WTC11 (cell line): Measurements from ENCODE around the gene RASA1. TPM values are rescaled to one million over a fixed set of nuclear protein-coding genes. Genes with fewer than 3 reads are reported as not detected.

ENCODE experiments used
- ATAC-seq: fragments of 200-7000 bp; cut with Tn5 transposase; 2 replicates; pipeline ENCODE4 v1.10.0; 2021; ENCODE audit warnings: mild to moderate bottlenecking, moderate library complexity
- CTCF ChIA-PET: fragments of 300-600 bp; sonication (Branson Sonifier 250); formaldehyde crosslinking; loops from one replicate; lab custom pipeline; 2021; ENCODE audit warnings: antibody characterized with exemption; lab: Charles Lee
- POLR2A ChIA-PET: fragments of 350-600 bp; sonication (Branson Sonifier 250); formaldehyde crosslinking; loops from one replicate; lab custom pipeline; 2021; ENCODE audit warnings: antibody characterized with exemption; lab: Charles Lee
- DNase-seq: peaks from one replicate; pipeline ENCODE4 v3.0.0; 2021; ENCODE audit warnings: low spot score
- H3K27ac Mint-ChIP-seq: 2 replicates; pipeline ENCODE4 v1.8.0; 2021; ENCODE audit warnings: mixed read lengths
- H3K27me3 Mint-ChIP-seq: 2 replicates; pipeline ENCODE4 v1.8.0; 2021; ENCODE audit warnings: low read depth, mild to moderate bottlenecking, moderate library complexity, mixed read lengths
- H3K36me3 Mint-ChIP-seq: 2 replicates; pipeline ENCODE4 v1.8.0; 2021; ENCODE audit warnings: mixed read lengths
- H3K4me1 Mint-ChIP-seq: 2 replicates; pipeline ENCODE4 v1.8.0; 2022; ENCODE audit warnings: mixed read lengths
- H3K4me3 Mint-ChIP-seq: 2 replicates; pipeline ENCODE4 v1.8.0; 2021; ENCODE audit warnings: mild to moderate bottlenecking, moderate library complexity, mixed read lengths
- H3K9me3 Mint-ChIP-seq: 2 replicates; pipeline ENCODE4 v1.8.0; 2021; ENCODE audit warnings: mixed read lengths
- ATF3 ChIP-seq: sonication (generic); formaldehyde crosslinking; conservative IDR thresholded peaks from 2 replicates; pipeline ENCODE4 v1.8.1; 2022; ENCODE audit warnings: mild to moderate bottlenecking, missing genetic modification reagents
- E2F1 ChIP-seq: sonication (generic); formaldehyde crosslinking; IDR thresholded peaks from 2 replicates; pipeline ENCODE4 v1.8.0; 2022; ENCODE audit warnings: mild to moderate bottlenecking, missing genetic modification reagents
- EMX1 ChIP-seq: fragments of 250-450 bp; sonication (Bioruptor Pico); IDR thresholded peaks from 2 replicates; pipeline ENCODE4 v1.8.0; 2021; ENCODE audit warnings: mild to moderate bottlenecking
- ESRRA ChIP-seq: sonication (generic); formaldehyde crosslinking; IDR thresholded peaks from 2 replicates; pipeline ENCODE4 v1.8.1; 2022; ENCODE audit warnings: mild to moderate bottlenecking, missing genetic modification reagents, borderline replicate concordance
- GRHL2 ChIP-seq: fragments of 250-450 bp; sonication (Bioruptor Pico); IDR thresholded peaks from 2 replicates; pipeline ENCODE4 v1.8.0; 2022; ENCODE audit warnings: mild to moderate bottlenecking, moderate library complexity; ENCODE audit not compliant: insufficient replicate concordance, severe bottlenecking
- HMGXB4 ChIP-seq: sonication (generic); formaldehyde crosslinking; IDR thresholded peaks from 2 replicates; pipeline ENCODE4 v1.8.1; 2023; ENCODE audit warnings: mild to moderate bottlenecking, moderate library complexity, missing genetic modification reagents
- IRF2 ChIP-seq: sonication (generic); formaldehyde crosslinking; IDR thresholded peaks from 2 replicates; pipeline ENCODE4 v1.8.0; 2022; ENCODE audit warnings: low read depth, missing genetic modification reagents, borderline replicate concordance
- JUN ChIP-seq: sonication (generic); formaldehyde crosslinking; IDR thresholded peaks from 2 replicates; pipeline ENCODE4 v1.8.0; 2023; ENCODE audit warnings: mild to moderate bottlenecking, missing genetic modification reagents
- OVOL2 ChIP-seq: fragments of 250-450 bp; sonication (Bioruptor Pico); IDR thresholded peaks from 2 replicates; pipeline ENCODE4 v1.9.0; 2021; ENCODE audit warnings: mild to moderate bottlenecking, borderline replicate concordance
- PRRX2 ChIP-seq: fragments of 250-450 bp; sonication (Bioruptor Pico); IDR thresholded peaks from 2 replicates; pipeline ENCODE4 v1.8.0; 2021; ENCODE audit warnings: mild to moderate bottlenecking
- RORB ChIP-seq: fragments of 250-450 bp; sonication (Bioruptor Pico); IDR thresholded peaks from 2 replicates; pipeline ENCODE4 v1.9.0; 2021; ENCODE audit warnings: mild to moderate bottlenecking
- SMAD4 ChIP-seq: sonication (generic); formaldehyde crosslinking; IDR thresholded peaks from 2 replicates; pipeline ENCODE4 v1.8.0; 2022; ENCODE audit warnings: mild to moderate bottlenecking, missing genetic modification reagents
- SP1 ChIP-seq: sonication (generic); formaldehyde crosslinking; conservative IDR thresholded peaks from 2 replicates; pipeline ENCODE4 v1.8.1; 2022; ENCODE audit warnings: missing genetic modification reagents
- STAT6 ChIP-seq: sonication (generic); formaldehyde crosslinking; conservative IDR thresholded peaks from 2 replicates; pipeline ENCODE4 v1.8.1; 2023; ENCODE audit warnings: mild to moderate bottlenecking, low read depth, missing genetic modification reagents, moderate library complexity
- TEAD4 ChIP-seq: sonication (generic); formaldehyde crosslinking; IDR thresholded peaks from 2 replicates; pipeline ENCODE4 v1.8.0; 2022; ENCODE audit warnings: mild to moderate bottlenecking, missing genetic modification reagents
- ZMAT4 ChIP-seq: fragments of 250-450 bp; sonication (Bioruptor Pico); IDR thresholded peaks from 2 replicates; pipeline ENCODE4 v1.9.0; 2021; ENCODE audit warnings: mild to moderate bottlenecking
- ZNF121 ChIP-seq: sonication (generic); formaldehyde crosslinking; IDR thresholded peaks from 2 replicates; pipeline ENCODE4 v1.8.0; 2023; ENCODE audit warnings: missing genetic modification reagents
- ZNF138 ChIP-seq: sonication (generic); formaldehyde crosslinking; conservative IDR thresholded peaks from 2 replicates; pipeline ENCODE4 v1.8.1; 2022; ENCODE audit warnings: mild to moderate bottlenecking, moderate library complexity, missing genetic modification reagents
- ZNF232 ChIP-seq: sonication (generic); formaldehyde crosslinking; IDR thresholded peaks from 2 replicates; pipeline ENCODE4 v1.8.0; 2022; ENCODE audit warnings: mild to moderate bottlenecking, missing genetic modification reagents
- ZNF281 ChIP-seq: sonication (generic); formaldehyde crosslinking; IDR thresholded peaks from 2 replicates; pipeline ENCODE4 v1.8.0; 2023; ENCODE audit warnings: mild to moderate bottlenecking, missing genetic modification reagents
- ZNF416 ChIP-seq: fragments of 250-450 bp; sonication (Bioruptor Pico); IDR thresholded peaks from 2 replicates; pipeline ENCODE4 v1.9.0; 2021; ENCODE audit warnings: mild to moderate bottlenecking, inconsistent platforms
- ZNF423 ChIP-seq: fragments of 250-450 bp; sonication (Bioruptor Pico); IDR thresholded peaks from 2 replicates; pipeline ENCODE4 v2.1.2; 2022; ENCODE audit warnings: mild to moderate bottlenecking, moderate library complexity
- ZNF671 ChIP-seq: fragments of 250-450 bp; sonication (Bioruptor Pico); IDR thresholded peaks from 2 replicates; pipeline ENCODE4 v1.8.0; 2021; ENCODE audit warnings: mild to moderate bottlenecking
- ZSCAN18 ChIP-seq: fragments of 250-450 bp; sonication (Bioruptor Pico); IDR thresholded peaks from 2 replicates; pipeline ENCODE4 v2.1.2; 2022; ENCODE audit warnings: mild to moderate bottlenecking, moderate library complexity
- total RNA-seq: library from RNA; stranded (reverse); gene quantifications from 3 replicates; pipeline ENCODE4 v1.2.3, GENCODE V29; 2021

Gene RASA1
- total RNA-seq, 1 experiment from 2014 or later, result 31.0 TPM

GRCh38 chr5:87368601-87369000 is 100.9 kb downstream of the RASA1 start:
- H3K4me1 Mint-ChIP-seq, result peaks cover 14% of the 10 kb centered on the region
- no peak for ATAC-seq
- no peak for DNase-seq
- H3K27ac Mint-ChIP-seq, result no peak overlapping the region
- no peaks in the 10 kb centered on the region for H3K9me3 Mint-ChIP-seq
- H3K4me3 Mint-ChIP-seq, result no peak overlapping the region
- H3K36me3 Mint-ChIP-seq, result 0 out of 2 replicates have a peak, but pooled peaks cover 3% of the 10 kb centered on the region
- no peak for TF ChIP-seq ZSCAN18 (CRISPR knock-in tag)
- TF ChIP-seq HMGXB4 (CRISPR knock-in tag), result no peak
- TF ChIP-seq E2F1, result no peak
- no peak for TF ChIP-seq RORB (CRISPR knock-in tag)
- TF ChIP-seq TEAD4 (CRISPR knock-in tag), result no peak
- no peak for TF ChIP-seq ZNF232 (CRISPR knock-in tag)
- TF ChIP-seq ATF3 (CRISPR knock-in tag), result no peak
- TF ChIP-seq ESRRA (CRISPR knock-in tag), result no peak
- no peak for TF ChIP-seq PRRX2 (CRISPR knock-in tag)
- no peak for TF ChIP-seq SMAD4 (CRISPR knock-in tag)
- no peak for TF ChIP-seq SP1 (CRISPR knock-in tag)
- no peak for TF ChIP-seq ZNF671 (CRISPR knock-in tag)
- TF ChIP-seq OVOL2, result no peak
- TF ChIP-seq ZNF281, result no peak
- no peak for TF ChIP-seq ZMAT4 (CRISPR knock-in tag)
- no peak for TF ChIP-seq ZNF416
- TF ChIP-seq ZNF423 (CRISPR knock-in tag), result no peak
- TF ChIP-seq, all 79 proteins: peak for 0
- POLR2A ChIA-PET, result interaction anchor here (0.6 kb wide), 1 partner anchor 12 kb away, joined by 3 read pairs; no protein-coding TSS in a partner anchor
- CTCF ChIA-PET, result no interaction called here
- no peaks in the 10 kb centered on the region for H3K27me3 Mint-ChIP-seq

GRCh38 chr5:87369431-87369830 is 101.7 kb downstream of the RASA1 start:
- POLR2A ChIA-PET, result interaction anchor here (0.6 kb wide), 1 partner anchor 13 kb away, joined by 3 read pairs; no protein-coding TSS in a partner anchor
- H3K4me1 Mint-ChIP-seq, result peaks cover 6% of the 10 kb centered on the region
- H3K36me3 Mint-ChIP-seq, result 0 out of 2 replicates have a peak, but pooled peaks cover 3% of the 10 kb centered on the region
- H3K27me3 Mint-ChIP-seq, result no peaks in the 10 kb centered on the region
- H3K9me3 Mint-ChIP-seq, result no peaks in the 10 kb centered on the region
- no peak overlapping the region for H3K27ac Mint-ChIP-seq
- ATAC-seq (no peak), DNase-seq (no peak)
- CTCF ChIA-PET, result no interaction called here
- no peak overlapping the region for H3K4me3 Mint-ChIP-seq
- TF ChIP-seq IRF2 (CRISPR knock-in tag) (no peak), EMX1 (CRISPR knock-in tag) (no peak), GRHL2 (CRISPR knock-in tag) (no peak), ZNF121 (CRISPR knock-in tag) (no peak), ZNF138 (CRISPR knock-in tag) (no peak), ATF3 (CRISPR knock-in tag) (no peak), JUN (CRISPR knock-in tag) (no peak), RORB (CRISPR knock-in tag) (no peak), STAT6 (no peak), ZNF671 (CRISPR knock-in tag) (no peak), HMGXB4 (CRISPR knock-in tag) (no peak), TEAD4 (CRISPR knock-in tag) (no peak)
